Testis (tissue), 3 donors: ENCODE measurements around the gene SUPT3H. TPM values are rescaled to one million over a fixed set of nuclear protein-coding genes. Genes with fewer than 3 reads are reported as not detected.
"Not testable (repeated sequence)": the region's sequence is repeated elsewhere in the genome, so short reads cannot be mapped to it uniquely, and the experiment has no call there.

Experiments
- DNase-seq: peaks from one replicate; pipeline ENCODE4 v3.0.0-alpha.2; 2019
- H3K27ac ChIP-seq, 2 donors: fragments of 200-600 bp; sonication (generic); one replicate each; pipeline ENCODE4 v1.5.1; 2019
- H3K27me3 ChIP-seq: fragments of 200-600 bp; sonication (generic); one replicate; pipeline ENCODE4 v1.5.1; 2019
- H3K36me3 ChIP-seq: fragments of 200-600 bp; sonication (generic); one replicate; pipeline ENCODE4 v1.5.1; 2017; ENCODE audit warnings: low read depth; ENCODE audit errors: missing control alignments
- H3K4me1 ChIP-seq: fragments of 200-600 bp; sonication (generic); one replicate; pipeline ENCODE4 v1.5.1; 2019
- H3K4me3 ChIP-seq, 2 donors: fragments of 200-600 bp; sonication (generic); one replicate each; pipeline ENCODE4 v1.5.1; 2017 to 2019
- H3K9me3 ChIP-seq: fragments of 200-600 bp; sonication (generic); one replicate; pipeline ENCODE4 v1.5.1; 2017
- POLR2A ChIP-seq: fragments of 450-650 bp; IDR thresholded peaks from one replicate; pipeline ENCODE4 v1.6.1; 2017; ENCODE audit warnings: antibody characterized with exemption, mild to moderate bottlenecking, moderate library complexity
- WGBS, 2 donors: methylation state at CpG; one replicate each; pipeline ENCODE4 v1.1.5; 2018; 5-methylcytosine and 5-hydroxymethylcytosine counted together
- intact Hi-C: fragments of 100-400 bp; cut with DNase I; formaldehyde crosslinking; loops from one replicate; pipeline ENCODE4 v1.15.1; 2023; ENCODE audit warnings: low total_unique reads
- polyA plus RNA-seq: library from polyadenylated mRNA; stranded (reverse); fragments of 350-450 nt; fragmentation: Illumina TruSeq; extraction: RNeasy Lipid Tissue Mini Kit (QIAGEN cat#74804); gene quantifications from one replicate; pipeline ENCODE4 v1.2.3, GENCODE V29; 2014; ENCODE audit warnings: low read depth, low replicate concordance; ENCODE audit not compliant: insufficient read depth
- total RNA-seq, 2 donors: library from RNA; depleted of rRNA; stranded (reverse); fragments of >200 nt; gene quantifications; one replicate each; pipeline ENCODE4 v1.2.3, GENCODE V29; 2016
- TF ChIP-seq, protein P1 (sequence below), 3 experiments: fragments of 450-650 bp in 2 of 3; fragments of 200-600 bp in 1 of 3; sonication (generic) in 1 of 3; IDR thresholded peaks; one replicate each; pipeline ENCODE4 v1.5.1; 2016 to 2019; ENCODE audit warnings: antibody characterized with exemption in 3 of 3, mild to moderate bottlenecking in 2 of 3, moderate library complexity in 1 of 3

Gene SUPT3H
- total and polyA plus RNA-seq, 3 donors from 2014 or later = 29.4 to 35.9 (median 30.8) TPM

DNA sequence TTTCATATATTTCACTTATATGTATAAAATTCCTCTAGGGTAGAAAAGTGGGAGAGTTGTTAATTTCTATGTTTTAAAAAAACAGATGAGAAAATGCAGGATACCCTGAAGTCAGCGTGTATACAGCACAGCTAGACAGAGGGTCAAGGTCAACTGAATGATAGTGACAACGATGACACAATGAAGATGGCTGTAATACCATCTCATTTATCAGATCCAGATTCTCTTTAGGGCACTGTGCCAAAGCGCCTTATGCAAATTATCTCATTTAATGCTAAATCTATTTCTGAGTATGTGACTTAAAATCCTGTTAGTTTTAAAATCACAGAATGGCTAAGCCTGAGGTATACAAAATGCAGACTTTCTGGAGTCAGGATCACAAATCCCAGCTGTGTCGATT, 481.0 kb downstream of the SUPT3H start:
- H3K27ac ChIP-seq = no peak overlapping the region
- 50 to 64% methylated on average over 4 of the region's 4 CpGs for WGBS, 2 donors

DNA sequence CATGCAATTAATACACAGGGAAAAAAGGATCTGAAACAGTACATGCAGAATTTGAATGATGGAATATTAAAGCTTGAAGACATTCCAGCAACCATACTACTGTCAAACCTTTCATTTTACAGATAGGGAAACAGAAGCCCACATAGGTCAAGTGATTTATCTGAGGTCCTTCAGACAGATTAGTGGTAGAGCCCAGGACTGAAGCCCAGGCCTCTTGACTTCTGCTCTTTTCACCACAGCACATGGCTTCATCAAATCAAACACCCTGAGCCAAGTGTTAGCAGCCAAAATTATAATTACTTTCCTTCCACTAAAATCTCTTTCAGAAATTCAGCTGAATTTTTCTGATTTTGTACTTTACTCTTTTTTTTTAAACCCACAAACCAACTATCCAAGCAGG, 485.2 kb downstream of the SUPT3H start:
- Histone ChIP-seq H3K9me3 (no peaks in the 10 kb centered on the region), H3K4me1 (no peaks in the 10 kb centered on the region), H3K4me3 (no peak overlapping the region), H3K36me3 (no peaks in the 10 kb centered on the region), H3K27ac (no peak overlapping the region), H3K27me3 (no peaks in the 10 kb centered on the region)
- no peak for DNase-seq
- TF ChIP-seq POLR2A = no peak
- TF ChIP-seq, protein P1, sequence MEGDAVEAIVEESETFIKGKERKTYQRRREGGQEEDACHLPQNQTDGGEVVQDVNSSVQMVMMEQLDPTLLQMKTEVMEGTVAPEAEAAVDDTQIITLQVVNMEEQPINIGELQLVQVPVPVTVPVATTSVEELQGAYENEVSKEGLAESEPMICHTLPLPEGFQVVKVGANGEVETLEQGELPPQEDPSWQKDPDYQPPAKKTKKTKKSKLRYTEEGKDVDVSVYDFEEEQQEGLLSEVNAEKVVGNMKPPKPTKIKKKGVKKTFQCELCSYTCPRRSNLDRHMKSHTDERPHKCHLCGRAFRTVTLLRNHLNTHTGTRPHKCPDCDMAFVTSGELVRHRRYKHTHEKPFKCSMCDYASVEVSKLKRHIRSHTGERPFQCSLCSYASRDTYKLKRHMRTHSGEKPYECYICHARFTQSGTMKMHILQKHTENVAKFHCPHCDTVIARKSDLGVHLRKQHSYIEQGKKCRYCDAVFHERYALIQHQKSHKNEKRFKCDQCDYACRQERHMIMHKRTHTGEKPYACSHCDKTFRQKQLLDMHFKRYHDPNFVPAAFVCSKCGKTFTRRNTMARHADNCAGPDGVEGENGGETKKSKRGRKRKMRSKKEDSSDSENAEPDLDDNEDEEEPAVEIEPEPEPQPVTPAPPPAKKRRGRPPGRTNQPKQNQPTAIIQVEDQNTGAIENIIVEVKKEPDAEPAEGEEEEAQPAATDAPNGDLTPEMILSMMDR (IDR thresholded peaks at IDR 0.05) = no peak
- intact Hi-C loops = no loop called here

More for the DNA sequence above, 481.0 kb downstream of the SUPT3H start:
- TF ChIP-seq POLR2A = no peak
- TF ChIP-seq, protein P1 (IDR thresholded peaks at IDR 0.05) = no peak
- Histone ChIP-seq H3K9me3 (no peaks in the 10 kb centered on the region), H3K4me3 (no peak overlapping the region), H3K27me3 (no peaks in the 10 kb centered on the region), H3K36me3 (no peaks in the 10 kb centered on the region), H3K4me1 (no peaks in the 10 kb centered on the region)
- intact Hi-C loops = no loop called here
- no peak for DNase-seq

DNA sequence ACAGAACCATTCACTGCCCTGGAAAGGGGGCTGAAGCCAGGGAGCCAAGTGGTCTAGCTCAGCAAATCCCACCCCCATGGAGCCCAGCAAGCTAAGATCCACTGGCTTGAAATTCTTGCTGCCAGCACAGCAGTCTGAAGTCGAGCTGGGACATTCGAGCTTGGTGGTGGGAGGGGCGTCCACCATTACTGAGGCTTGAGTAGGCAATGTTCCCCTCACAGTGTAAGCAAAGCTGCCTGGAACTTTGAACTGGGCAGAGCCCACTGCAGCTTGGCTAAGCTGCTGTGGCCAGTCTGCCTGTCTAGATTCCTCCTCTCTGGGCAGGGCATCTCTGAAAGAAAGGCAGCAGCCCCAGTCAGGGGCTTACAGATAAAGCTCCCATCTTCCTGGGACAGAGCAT, 498.7 kb downstream of the SUPT3H start:
- 80 to 83% methylated on average over 2 to 3 of the region's 3 CpGs for WGBS, 2 donors
- DNase-seq, H3K27me3 ChIP-seq, H3K4me1 ChIP-seq, intact Hi-C loops, H3K36me3 ChIP-seq, H3K4me3 ChIP-seq, H3K27ac ChIP-seq, H3K9me3 ChIP-seq: not testable (repeated sequence)

DNA sequence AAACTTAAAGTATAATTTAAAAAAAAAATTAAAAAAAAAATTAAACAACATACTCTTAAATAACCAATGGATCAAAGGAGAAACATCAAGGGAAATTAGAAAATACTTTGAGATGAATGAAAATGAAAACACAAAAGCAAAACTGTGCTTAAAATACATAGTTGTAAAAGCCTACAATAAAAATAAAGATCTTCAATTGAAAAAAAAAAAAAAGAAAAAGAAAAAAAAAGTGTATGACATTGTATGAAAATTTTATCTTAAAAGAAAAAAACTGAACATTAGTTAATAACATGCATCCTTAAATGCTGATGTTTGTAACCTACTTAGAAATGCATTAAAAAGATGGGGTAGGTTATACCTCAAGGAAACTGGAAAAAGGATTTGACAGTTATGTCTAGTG, 501.1 kb downstream of the SUPT3H start:
- H3K4me3 ChIP-seq, H3K36me3 ChIP-seq, H3K4me1 ChIP-seq, H3K27ac ChIP-seq, DNase-seq, H3K9me3 ChIP-seq, intact Hi-C loops, H3K27me3 ChIP-seq: not testable (repeated sequence)

DNA sequence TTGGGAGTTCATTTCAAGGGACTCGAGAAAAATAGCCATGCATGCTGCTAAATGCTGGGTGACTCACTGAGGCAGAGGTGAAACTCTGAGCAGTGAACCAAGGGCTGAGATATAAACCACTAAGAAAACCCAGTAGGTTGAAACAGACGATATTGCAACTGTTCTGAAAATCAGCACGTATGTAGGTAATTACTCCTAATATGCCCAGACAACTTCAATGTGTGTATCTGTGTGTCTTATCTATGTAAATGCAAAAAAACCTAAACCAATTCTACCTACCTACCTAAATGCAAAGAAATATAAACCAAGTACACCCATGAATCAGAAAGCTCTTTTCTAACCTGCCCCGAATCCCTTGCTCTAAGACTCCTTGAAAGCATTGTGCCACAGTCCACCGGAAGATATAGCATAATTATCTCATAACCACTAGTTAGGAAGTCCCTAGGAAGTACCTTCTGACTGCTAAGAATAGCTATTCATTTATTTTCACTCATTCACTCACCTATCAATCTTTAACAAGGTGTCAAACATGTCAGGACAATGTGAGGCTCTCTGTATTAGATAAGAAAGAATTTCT, 508.3 kb downstream of the SUPT3H start:
- TF ChIP-seq, protein P1 (IDR thresholded peaks at IDR 0.05) = no peak
- no peak for TF ChIP-seq POLR2A
- H3K4me3 ChIP-seq = no peak overlapping the region
- no peak for DNase-seq
- H3K9me3 ChIP-seq = no peaks in the 10 kb centered on the region
- H3K27me3 ChIP-seq = no peaks in the 10 kb centered on the region
- 89 to 90% methylated on average over 5 of the region's 5 CpGs for WGBS, 2 donors
- H3K4me1 ChIP-seq = no peaks in the 10 kb centered on the region
- no peaks in the 10 kb centered on the region for H3K36me3 ChIP-seq
- no peak overlapping the region for H3K27ac ChIP-seq
- intact Hi-C loops = no loop called here

DNA sequence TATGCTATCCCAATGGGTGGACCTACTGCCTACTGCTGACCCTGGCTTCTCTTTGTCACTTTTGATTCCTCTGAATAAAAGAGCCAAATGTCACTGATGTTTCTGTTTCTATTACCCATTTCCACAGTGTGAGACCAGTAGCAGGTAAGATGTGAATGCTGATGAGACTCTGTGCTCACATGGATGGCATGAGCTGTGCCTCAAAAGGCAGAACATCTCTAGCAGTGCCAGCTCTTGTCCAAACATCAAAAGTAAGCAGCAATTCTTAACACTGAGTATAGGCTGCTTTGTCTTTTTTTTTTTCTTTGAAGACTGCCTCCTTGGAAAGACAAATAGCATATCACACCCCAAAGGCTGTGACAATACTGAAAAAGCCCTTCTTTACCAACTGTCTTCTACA, 508.8 kb downstream of the SUPT3H start:
- Histone ChIP-seq H3K4me1 (no peaks in the 10 kb centered on the region), H3K4me3 (no peak overlapping the region), H3K27ac (no peak overlapping the region), H3K36me3 (no peaks in the 10 kb centered on the region), H3K9me3 (no peaks in the 10 kb centered on the region), H3K27me3 (no peaks in the 10 kb centered on the region)
- intact Hi-C loops = no loop called here
- no peak for DNase-seq
- no peak for TF ChIP-seq POLR2A
- TF ChIP-seq, protein P1 (IDR thresholded peaks at IDR 0.05) = no peak
